Measurements from ENCODE around the gene SEC23IP. TPM values are rescaled to one million over a fixed set of nuclear protein-coding genes. Genes with fewer than 3 reads are reported as not detected.
A peak's percentile ranks its signal among the peaks of the same experiment; 100 is the strongest.

Gene SEC23IP
- total RNA-seq, 1 experiment from 2014 or later = 25.6 TPM

- DNase-seq (ENCODE audit: low read depth, low spot score) = no peak
- in situ Hi-C loops (cut with HindIII; ENCODE audit: low pct_unique_long_range_greater_than_20kb, low sequenced_read_pairs) = no loop called here
Measured at GRCh38 chr10:119910689-119911088, 18.2 kb downstream of the SEC23IP start.

- DNase-seq (ENCODE audit: low read depth, low spot score) = peak; percentile 20
- in situ Hi-C loops (cut with HindIII; ENCODE audit: low pct_unique_long_range_greater_than_20kb, low sequenced_read_pairs) = no loop called here
Measured at GRCh38 chr10:119917777-119918176, 25.2 kb downstream of the SEC23IP start.

GRCh38 chr10:119919271-119919670 lies 26.7 kb downstream of the SEC23IP start:
- in situ Hi-C loops (cut with HindIII; ENCODE audit: low pct_unique_long_range_greater_than_20kb, low sequenced_read_pairs) = no loop called here
- DNase-seq (ENCODE audit: low read depth, low spot score) = no peak

GRCh38 chr10:119919826-119920225 lies 27.3 kb downstream of the SEC23IP start:
- no peak for DNase-seq (ENCODE audit: low read depth, low spot score)
- in situ Hi-C loops (cut with HindIII; ENCODE audit: low pct_unique_long_range_greater_than_20kb, low sequenced_read_pairs) = no loop called here

- no peak for DNase-seq (ENCODE audit: low read depth, low spot score)
- in situ Hi-C loops (cut with HindIII; ENCODE audit: low pct_unique_long_range_greater_than_20kb, low sequenced_read_pairs) = no loop called here
Measured at GRCh38 chr10:119928411-119928810, 35.9 kb downstream of the SEC23IP start.

- DNase-seq (ENCODE audit: low read depth, low spot score) = no peak
- in situ Hi-C loops (cut with HindIII; ENCODE audit: low pct_unique_long_range_greater_than_20kb, low sequenced_read_pairs) = no loop called here
Measured at GRCh38 chr10:119931871-119932270, 39.3 kb downstream of the SEC23IP start.

GRCh38 chr10:119932631-119933030 lies 40.1 kb downstream of the SEC23IP start:
- in situ Hi-C loops (cut with HindIII; ENCODE audit: low pct_unique_long_range_greater_than_20kb, low sequenced_read_pairs) = no loop called here
- no peak for DNase-seq (ENCODE audit: low read depth, low spot score)

- DNase-seq (ENCODE audit: low read depth, low spot score) = peak; percentile 54
- in situ Hi-C loops (cut with HindIII; ENCODE audit: low pct_unique_long_range_greater_than_20kb, low sequenced_read_pairs) = no loop called here
Measured at GRCh38 chr10:119933179-119933578, 40.6 kb downstream of the SEC23IP start.

GRCh38 chr10:119940487-119940886 lies 48.0 kb downstream of the SEC23IP start:
- in situ Hi-C loops (cut with HindIII; ENCODE audit: low pct_unique_long_range_greater_than_20kb, low sequenced_read_pairs) = no loop called here
- DNase-seq (ENCODE audit: low read depth, low spot score) = no peak

- in situ Hi-C loops (cut with HindIII; ENCODE audit: low pct_unique_long_range_greater_than_20kb, low sequenced_read_pairs) = no loop called here
- DNase-seq (ENCODE audit: low read depth, low spot score) = no peak
Measured at GRCh38 chr10:119942973-119943372, 50.4 kb downstream of the SEC23IP start.

GRCh38 chr10:119945805-119946204 lies 53.3 kb downstream of the SEC23IP start:
- in situ Hi-C loops (cut with HindIII; ENCODE audit: low pct_unique_long_range_greater_than_20kb, low sequenced_read_pairs) = no loop called here

GRCh38 chr10:119947300-119947699 lies 54.8 kb downstream of the SEC23IP start:
- DNase-seq (ENCODE audit: low read depth, low spot score) = no peak
- in situ Hi-C loops (cut with HindIII; ENCODE audit: low pct_unique_long_range_greater_than_20kb, low sequenced_read_pairs) = no loop called here

More at GRCh38 chr10:119945805-119946204, 53.3 kb downstream of the SEC23IP start:
- no peak for DNase-seq (ENCODE audit: low read depth, low spot score)

- in situ Hi-C loops (cut with HindIII; ENCODE audit: low pct_unique_long_range_greater_than_20kb, low sequenced_read_pairs) = no loop called here
Measured at GRCh38 chr10:119957451-119957850, 64.9 kb downstream of the SEC23IP start.

GRCh38 chr10:119962837-119963236 lies 70.3 kb downstream of the SEC23IP start:
- DNase-seq (ENCODE audit: low read depth, low spot score) = no peak
- in situ Hi-C loops (cut with HindIII; ENCODE audit: low pct_unique_long_range_greater_than_20kb, low sequenced_read_pairs) = no loop called here

More at GRCh38 chr10:119957451-119957850, 64.9 kb downstream of the SEC23IP start:
- DNase-seq (ENCODE audit: low read depth, low spot score) = no peak

GRCh38 chr10:119967066-119967465 lies 74.5 kb downstream of the SEC23IP start:
- DNase-seq (ENCODE audit: low read depth, low spot score) = no peak
- in situ Hi-C loops (cut with HindIII; ENCODE audit: low pct_unique_long_range_greater_than_20kb, low sequenced_read_pairs) = no loop called here

GRCh38 chr10:119969609-119970008 lies 77.1 kb downstream of the SEC23IP start:
- in situ Hi-C loops (cut with HindIII; ENCODE audit: low pct_unique_long_range_greater_than_20kb, low sequenced_read_pairs) = no loop called here
- DNase-seq (ENCODE audit: low read depth, low spot score) = no peak

GRCh38 chr10:119970107-119970506 lies 77.6 kb downstream of the SEC23IP start:
- in situ Hi-C loops (cut with HindIII; ENCODE audit: low pct_unique_long_range_greater_than_20kb, low sequenced_read_pairs) = no loop called here
- no peak for DNase-seq (ENCODE audit: low read depth, low spot score)

- in situ Hi-C loops (cut with HindIII; ENCODE audit: low pct_unique_long_range_greater_than_20kb, low sequenced_read_pairs) = no loop called here
- DNase-seq (ENCODE audit: low read depth, low spot score) = no peak
Measured at GRCh38 chr10:119970963-119971362, 78.4 kb downstream of the SEC23IP start.

GRCh38 chr10:119973281-119973680 lies 80.8 kb downstream of the SEC23IP start:
- in situ Hi-C loops (cut with HindIII; ENCODE audit: low pct_unique_long_range_greater_than_20kb, low sequenced_read_pairs) = no loop called here
- peak; percentile 8 for DNase-seq (ENCODE audit: low read depth, low spot score)

- DNase-seq (ENCODE audit: low read depth, low spot score) = no peak
Measured at GRCh38 chr10:119976421-119976820, 83.9 kb downstream of the SEC23IP start.

More at GRCh38 chr10:119976421-119976820, 83.9 kb downstream of the SEC23IP start:
- in situ Hi-C loops (cut with HindIII; ENCODE audit: low pct_unique_long_range_greater_than_20kb, low sequenced_read_pairs) = no loop called here

Measured in SK-MEL-5 (cell line).